GM21528 (cell line): ENCODE results near the gene TMEM45B.

Experiments used
- ATAC-seq: cut with Tn5 transposase; IDR thresholded peaks from one replicate; pipeline ENCODE4 v1.9.1; 2021; ENCODE audit warnings: mild to moderate bottlenecking, moderate library complexity; ENCODE audit not compliant: unreplicated experiment, low FRiP score

TMEM45B gene

GRCh38 chr11:129895126-129896041 lies 79.7 kb downstream of the TMEM45B start, which contains the start of gene NFRKB:
TSS of gene NFRKB (minus strand) at chr11:129895578. CDS start at chr11:129892849, 2,729 bp downstream.
- peak; percentile 98 for ATAC-seq

GRCh38 chr11:129896062-129896461 lies 80.4 kb downstream of the TMEM45B start:
- ATAC-seq, result no peak

GRCh38 chr11:129905402-129905801 lies 89.8 kb downstream of the TMEM45B start:
- ATAC-seq, result no peak
